Loucy (cell line): ENCODE measurements around the gene GAS7.

Experiments
- CTCF ChIP-seq: fragments of 200-600 bp; sonication (generic); conservative IDR thresholded peaks from 2 replicates; pipeline ENCODE4 v1.5.1; 2014; ENCODE audit warnings: mild to moderate bottlenecking, antibody characterized with exemption, low read length
- EZH2phosphoT487 ChIP-seq: fragments of 200-600 bp; IDR thresholded peaks from 2 replicates; pipeline ENCODE4 v1.6.1; 2018; ENCODE audit warnings: antibody characterized with exemption, mild to moderate bottlenecking, moderate library complexity, borderline replicate concordance

- TF ChIP-seq CTCF (no peak), EZH2phosphoT487 (no peak)
Observed at GRCh38 chr17:10201680-10202079, 3.3 kb upstream of the GAS7 start.
